Activated CD4-positive, alpha-beta T cell treated with anti-CD3 and anti-CD28 coated beads for 1 hour (primary cell): ENCODE data around the gene CD99L2.
"Not testable (repeated sequence)": the region's sequence is repeated elsewhere in the genome, so short reads cannot be mapped to it uniquely, and the experiment has no call there.

Experiments
- DNase-seq: peaks from one replicate; pipeline ENCODE4 v3.0.0-alpha.2; 2020

CD99L2 gene

GRCh38 chrX:150893936-150894335 is 4.5 kb downstream of the CD99L2 start:
- DNase-seq = no peak

GRCh38 chrX:150889131-150889530 is 9.3 kb downstream of the CD99L2 start:
- no peak for DNase-seq

GRCh38 chrX:150887906-150888465 is 10.5 kb downstream of the CD99L2 start:
- DNase-seq = no peak

GRCh38 chrX:150887268-150887667 is 11.2 kb downstream of the CD99L2 start:
- DNase-seq = not testable (repeated sequence)

GRCh38 chrX:150886381-150886780 is 12.1 kb downstream of the CD99L2 start:
- DNase-seq = no peak

GRCh38 chrX:150880808-150881165 is 17.7 kb downstream of the CD99L2 start:
- DNase-seq = no peak

GRCh38 chrX:150879855-150880807 is 18.3 kb downstream of the CD99L2 start:
- DNase-seq = no peak

- not testable (repeated sequence) for DNase-seq
These were observed 22.8 kb downstream of the CD99L2 start for GRCh38 chrX:150875621-150876020.

GRCh38 chrX:150874448-150874847 is 24.0 kb downstream of the CD99L2 start:
- no peak for DNase-seq

GRCh38 chrX:150873616-150874015 is 24.9 kb downstream of the CD99L2 start:
- no peak for DNase-seq

- no peak for DNase-seq
These were observed 25.6 kb downstream of the CD99L2 start for GRCh38 chrX:150872773-150873336.

GRCh38 chrX:150871341-150871811 is 27.1 kb downstream of the CD99L2 start:
- no peak for DNase-seq

- no peak for DNase-seq
These were observed 27.8 kb downstream of the CD99L2 start for GRCh38 chrX:150870487-150871340.

GRCh38 chrX:150870029-150870428 is 28.4 kb downstream of the CD99L2 start:
- DNase-seq = no peak

- no peak for DNase-seq
These were observed 29.0 kb downstream of the CD99L2 start for GRCh38 chrX:150869450-150869849.

- no peak for DNase-seq
These were observed 29.8 kb downstream of the CD99L2 start for GRCh38 chrX:150868625-150869024.

GRCh38 chrX:150864127-150864526 is 34.3 kb downstream of the CD99L2 start:
- DNase-seq = no peak

GRCh38 chrX:150863191-150863590 is 35.3 kb downstream of the CD99L2 start:
- no peak for DNase-seq

- DNase-seq = no peak
These were observed 41.0 kb downstream of the CD99L2 start for GRCh38 chrX:150857453-150857852.

GRCh38 chrX:150856785-150857184 is 41.7 kb downstream of the CD99L2 start:
- DNase-seq = no peak

GRCh38 chrX:150856101-150856500 is 42.4 kb downstream of the CD99L2 start:
- no peak for DNase-seq

- DNase-seq = no peak
These were observed 43.6 kb downstream of the CD99L2 start for GRCh38 chrX:150854856-150855255.
